SKM-1 treated with dmso at 0.1 percent for 144 hours (cell line): ENCODE results near the gene FAU.
A peak's percentile ranks its signal among the peaks of the same experiment; 100 is the strongest.

ENCODE experiments used
- DNase-seq: peaks from one replicate; lab custom pipeline; 2025; ENCODE audit not compliant: unreplicated experiment; lab: John Stamatoyannopoulos, UW

FAU gene

GRCh38 chr11:65136515-65137096 lies 14.7 kb upstream of the FAU start:
- DNase-seq, result no peak

- no peak for DNase-seq
Measured at GRCh38 chr11:65135633-65136145, 13.8 kb upstream of the FAU start.

GRCh38 chr11:65134952-65135632 lies 13.2 kb upstream of the FAU start:
- DNase-seq, result peak; percentile 96

- peak; percentile 89 for DNase-seq
Measured at GRCh38 chr11:65134240-65134951, 12.5 kb upstream of the FAU start, which contains the start of gene SYVN1. Gene SYVN1, minus strand, starts transcription at chr11:65134519. Its CDS starts 918 bp downstream, at chr11:65133601.

GRCh38 chr11:65133724-65134123 lies 11.8 kb upstream of the FAU start:
- no peak for DNase-seq

GRCh38 chr11:65132988-65133700 lies 11.2 kb upstream of the FAU start:
- peak; percentile 54 for DNase-seq

- DNase-seq, result no peak
Measured at GRCh38 chr11:65132238-65132987, 10.5 kb upstream of the FAU start.

- DNase-seq, result no peak
Measured at GRCh38 chr11:65131895-65132237, 9.9 kb upstream of the FAU start.

- no peak for DNase-seq
Measured at GRCh38 chr11:65131417-65131776, 9.5 kb upstream of the FAU start.

- no peak for DNase-seq
Measured at GRCh38 chr11:65130631-65131416, 8.9 kb upstream of the FAU start.

GRCh38 chr11:65129649-65130441 lies 7.9 kb upstream of the FAU start:
- DNase-seq, result no peak

- DNase-seq, result no peak
Measured at GRCh38 chr11:65128182-65129145, 6.5 kb upstream of the FAU start.

GRCh38 chr11:65127473-65128181 lies 5.7 kb upstream of the FAU start:
- DNase-seq, result no peak

GRCh38 chr11:65126624-65127274 lies 4.8 kb upstream of the FAU start:
- DNase-seq, result no peak

- DNase-seq, result no peak
Measured at GRCh38 chr11:65125197-65126056, 3.5 kb upstream of the FAU start.
